Progenitor cell of endocrine pancreas (in vitro differentiated cells): ENCODE results near the gene VKORC1. TPM values are rescaled to one million over a fixed set of nuclear protein-coding genes. Genes with fewer than 3 reads are reported as not detected.

Source experiments
- DNase-seq: peaks from one replicate; pipeline ENCODE4 v3.0.0; 2021; ENCODE audit warnings: low spot score; ENCODE audit not compliant: unreplicated experiment
- H3K27ac Mint-ChIP-seq: 2 replicates; pipeline ENCODE4 v1.8.0; 2021; ENCODE audit warnings: mild to moderate bottlenecking, moderate library complexity, mixed read lengths
- H3K27me3 Mint-ChIP-seq: 2 replicates; pipeline ENCODE4 v1.8.0; 2021; ENCODE audit warnings: mixed read lengths
- H3K36me3 Mint-ChIP-seq: 2 replicates; pipeline ENCODE4 v1.8.0; 2022; ENCODE audit warnings: mixed read lengths; ENCODE audit not compliant: insufficient read depth
- H3K4me1 Mint-ChIP-seq: 2 replicates; pipeline ENCODE4 v1.8.0; 2021; ENCODE audit warnings: low read depth, mixed read lengths
- H3K4me3 Mint-ChIP-seq: 2 replicates; pipeline ENCODE4 v1.8.0; 2021; ENCODE audit warnings: low read depth, mild to moderate bottlenecking, moderate library complexity, mixed read lengths
- H3K9me3 Mint-ChIP-seq: 2 replicates; pipeline ENCODE4 v1.8.0; 2021; ENCODE audit warnings: low read depth, mixed read lengths
- CTCF ChIP-seq: fragments of 200-600 bp; sonication (generic); IDR thresholded peaks from one replicate; pipeline ENCODE4 v1.5.0; 2021; ENCODE audit warnings: antibody characterized with exemption, mild to moderate bottlenecking; ENCODE audit not compliant: unreplicated experiment
- long read RNA-seq: library from polyadenylated mRNA; unstranded; transcript quantifications from one replicate; pipeline ENCODE4 v2.0.0, GENCODE V29; 2020
- total RNA-seq: library from RNA; stranded (reverse); gene quantifications from 2 replicates; pipeline ENCODE4 v1.2.1, GENCODE V29; 2021

Gene VKORC1
- 51.0 and 54.8 TPM in 2 replicates for total RNA-seq
- long read RNA-seq, transcript VKORC1-205 (3 exons, 1,012 nt): major isoform, 5 of 6 reads
- long read RNA-seq, partial matches to known transcripts: 0 of 6 reads
- long read RNA-seq, other reads (novel, unspliced or antisense): 0 of 6 reads

- H3K4me3 Mint-ChIP-seq: peak within 1 kb of the TSS; percentile 94
- H3K4me1 Mint-ChIP-seq: peaks cover 9% of the 10 kb centered on the region
- no peaks in the 10 kb centered on the region for H3K36me3 Mint-ChIP-seq
- peaks cover 3% of the 10 kb centered on the region for H3K27me3 Mint-ChIP-seq
- H3K9me3 Mint-ChIP-seq: no peaks in the 10 kb centered on the region
- H3K27ac Mint-ChIP-seq: peak within 1 kb of the TSS; percentile 90
- peak; percentile 85 for DNase-seq
- TF ChIP-seq CTCF: no peak
Measured at GRCh38 chr16:31094424-31095120, at the start of gene VKORC1. VKORC1 (minus strand) TSS chr16:31094797; CDS start chr16:31094729, 68 bp downstream.

- Mint-ChIP-seq H3K4me1 (peaks cover 11% of the 10 kb centered on the region), H3K9me3 (no peaks in the 10 kb centered on the region), H3K36me3 (no peaks in the 10 kb centered on the region), H3K27me3 (peaks cover 36% of the 10 kb centered on the region), H3K27ac (no peak overlapping the region), H3K4me3 (no peak overlapping the region)
- TF ChIP-seq CTCF: no peak
- DNase-seq: no peak
Measured at GRCh38 chr16:31143694-31144148, 49.1 kb upstream of the VKORC1 start.

- Mint-ChIP-seq H3K27ac (no peak overlapping the region), H3K9me3 (no peaks in the 10 kb centered on the region), H3K4me3 (no peak overlapping the region), H3K4me1 (peaks cover 17% of the 10 kb centered on the region), H3K36me3 (no peaks in the 10 kb centered on the region), H3K27me3 (peaks cover 33% of the 10 kb centered on the region)
- no peak for DNase-seq
- TF ChIP-seq CTCF: no peak
Measured at GRCh38 chr16:31143011-31143693, 48.6 kb upstream of the VKORC1 start.

- Mint-ChIP-seq H3K4me3 (peak overlapping the region; percentile 69), H3K9me3 (no peaks in the 10 kb centered on the region), H3K27ac (peak overlapping the region; percentile 91), H3K27me3 (peaks cover 26% of the 10 kb centered on the region), H3K4me1 (peaks cover 17% of the 10 kb centered on the region), H3K36me3 (no peaks in the 10 kb centered on the region)
- DNase-seq: peak; percentile 98
- peak; percentile 97 for TF ChIP-seq CTCF
Measured at GRCh38 chr16:31142109-31143010, 47.8 kb upstream of the VKORC1 start.
